A549 (cell line): ENCODE data around the gene TSPAN5. TPM values are rescaled to one million over a fixed set of nuclear protein-coding genes. Genes with fewer than 3 reads are reported as not detected.

ENCODE experiments used
- ATAC-seq, 2 experiments: fragments of 200-7000 bp in 1 of 2; fragments of >200 bp in 1 of 2; cut with Nextera tagmentation in 1 of 2; cut with Tn5 transposase in 1 of 2; 3 replicates each; pipeline versions ENCODE4 v1.8.0 to v1.9.1; 2018 to 2020; ENCODE audit warnings: mild to moderate bottlenecking in 1 of 2, moderate library complexity in 1 of 2
- CTCF ChIA-PET: fragments of 300-600 bp; sonication (Branson Sonifier 250); formaldehyde crosslinking; extraction: SDS; loops from one replicate; lab custom pipeline; 2021; ENCODE audit warnings: antibody characterized with exemption, inconsistent platforms; lab: Yijun Ruan, JAX
- POLR2A ChIA-PET: fragments of 350-600 bp; formaldehyde crosslinking; extraction: SDS; loops from one replicate; lab custom pipeline; 2021; ENCODE audit warnings: antibody characterized with exemption, inconsistent platforms; lab: Yijun Ruan, JAX
- DNase-seq, 2 experiments: peaks; one replicate each; pipeline versions ENCODE4 v3.0.0 to v3.0.0-alpha.2; 2011 to 2016; ENCODE audit warnings: low read depth in 1 of 2, low spot score in 1 of 2
- FAIRE-seq: peaks from 2 replicates; lab custom pipeline; 2011; peaks lifted over from hg19 to GRCh38; lab: Jason Lieb, UNC
- H3K27ac ChIP-seq, 2 experiments: fragments of >200 bp; sonication (Bioruptor Twin); formaldehyde crosslinking; 3 replicates each; pipeline ENCODE4 v1.5.1; 2016 to 2017
- H3K4me1 ChIP-seq: fragments of >200 bp; sonication (Bioruptor Twin); formaldehyde crosslinking; 3 replicates; pipeline ENCODE4 v1.6.1; 2016
- H3K4me2 ChIP-seq: fragments of >200 bp; sonication (Bioruptor Twin); formaldehyde crosslinking; 3 replicates; pipeline ENCODE4 v1.6.1; 2016
- H3K4me3 ChIP-seq: fragments of >200 bp; sonication (Bioruptor Twin); formaldehyde crosslinking; 3 replicates; pipeline ENCODE4 v1.5.1; 2016
- H3K9me3 ChIP-seq: fragments of >200 bp; sonication (Bioruptor Twin); formaldehyde crosslinking; 3 replicates; pipeline ENCODE4 v1.6.1; 2016
- CHD2 ChIP-seq: fragments of 150-350 bp; IDR thresholded peaks from 2 replicates; pipeline ENCODE4 v1.6.1; 2014; ENCODE audit warnings: low read length; ENCODE audit not compliant: partially characterized antibody
- CHD4 ChIP-seq: fragments of 200-600 bp; sonication (generic); IDR thresholded peaks from 2 replicates; pipeline ENCODE4 v1.6.1; 2016; ENCODE audit warnings: antibody characterized with exemption, mild to moderate bottlenecking, borderline replicate concordance
- EHMT2 ChIP-seq: fragments of 200-600 bp; sonication (generic); IDR thresholded peaks from 2 replicates; pipeline ENCODE4 v1.6.1; 2016; ENCODE audit warnings: antibody characterized with exemption, low read depth, mild to moderate bottlenecking, moderate library complexity
- ELK1 ChIP-seq: fragments of 150-350 bp; IDR thresholded peaks from 2 replicates; pipeline ENCODE4 v1.6.1; 2014; ENCODE audit warnings: low read depth, mild to moderate bottlenecking, low read length
- EP300 ChIP-seq, 2 experiments: fragments of >200 bp; sonication (Bioruptor Twin); formaldehyde crosslinking; IDR thresholded peaks; 2 replicates in 1 of 2; 3 replicates in 1 of 2; pipeline ENCODE4 v1.6.1; 2016 to 2017
- ESRRA ChIP-seq: fragments of 150-350 bp; IDR thresholded peaks from 2 replicates; pipeline ENCODE4 v1.6.1; 2014; ENCODE audit warnings: mild to moderate bottlenecking, low read length, borderline replicate concordance
- FOSL2 ChIP-seq, 2 experiments: fragments of 450-650 bp in 1 of 2; fragments of >200 bp in 1 of 2; sonication (Bioruptor Twin) in 1 of 2; formaldehyde crosslinking; IDR thresholded peaks; 2 replicates each; pipeline versions ENCODE4 v1.5.0 to v1.6.1; 2016 to 2020; ENCODE audit warnings: mild to moderate bottlenecking in 1 of 2, moderate library complexity in 1 of 2
- HEYL ChIP-seq: fragments of 250-450 bp; sonication (Bioruptor Pico); IDR thresholded peaks from 2 replicates; pipeline ENCODE4 v1.8.0; 2021; ENCODE audit warnings: mild to moderate bottlenecking, moderate library complexity
- HOXB13 ChIP-seq: fragments of 250-450 bp; sonication (Bioruptor Pico); IDR thresholded peaks from 2 replicates; pipeline ENCODE4 v1.5.0; 2020; ENCODE audit warnings: low read depth, mild to moderate bottlenecking, moderate library complexity
- HOXB5 ChIP-seq: fragments of 250-450 bp; sonication (Bioruptor Pico); IDR thresholded peaks from 2 replicates; pipeline ENCODE4 v1.5.0; 2020; ENCODE audit warnings: mild to moderate bottlenecking, moderate library complexity
- JUN ChIP-seq, 2 experiments: fragments of >200 bp; sonication (Bioruptor Twin); formaldehyde crosslinking; IDR thresholded peaks; 2 replicates in 1 of 2; 3 replicates in 1 of 2; pipeline ENCODE4 v1.6.1; 2016 to 2017
- JUNB ChIP-seq: fragments of >200 bp; sonication (Bioruptor Twin); formaldehyde crosslinking; IDR thresholded peaks from 2 replicates; pipeline ENCODE4 v1.6.1; 2016
- MAFK ChIP-seq: fragments of 450-650 bp; IDR thresholded peaks from 2 replicates; pipeline ENCODE4 v1.6.1; 2014; ENCODE audit not compliant: partially characterized antibody
- MAZ ChIP-seq: fragments of 150-350 bp; IDR thresholded peaks from 2 replicates; pipeline ENCODE4 v1.6.1; 2014; ENCODE audit warnings: antibody characterized with exemption, low read depth, low read length, borderline replicate concordance
- POLR2AphosphoS2 ChIP-seq: conservative IDR thresholded peaks from 2 replicates; pipeline ENCODE4 v1.6.1; 2012; ENCODE audit warnings: low read length, improper control_type of control experiment, inconsistent platforms
- RARB ChIP-seq: fragments of 250-450 bp; sonication (Bioruptor Pico); IDR thresholded peaks from 2 replicates; pipeline ENCODE4 v1.8.0; 2021; ENCODE audit warnings: mild to moderate bottlenecking, moderate library complexity
- RCOR1 ChIP-seq: fragments of 150-350 bp; IDR thresholded peaks from 2 replicates; pipeline ENCODE4 v1.6.1; 2014; ENCODE audit warnings: antibody characterized with exemption, low read length, low read depth
- RFX5 ChIP-seq: fragments of 450-650 bp; IDR thresholded peaks from 2 replicates; pipeline ENCODE4 v1.7.1; 2014; ENCODE audit warnings: antibody characterized with exemption, mild to moderate bottlenecking, moderate library complexity
- SMC3 ChIP-seq: fragments of >200 bp; sonication (Bioruptor Twin); formaldehyde crosslinking; IDR thresholded peaks from 3 replicates; pipeline ENCODE4 v1.6.1; 2018; ENCODE audit warnings: inconsistent platforms
- ZSCAN20 ChIP-seq: fragments of 250-450 bp; sonication (Bioruptor Pico); IDR thresholded peaks from 2 replicates; pipeline ENCODE4 v1.8.0; 2022; ENCODE audit warnings: mild to moderate bottlenecking, moderate library complexity
- WGBS: methylation state at CpG from one replicate; pipeline ENCODE4 v1.1.6; 2017; ENCODE audit errors: missing lambda C conversion rate; 5-methylcytosine and 5-hydroxymethylcytosine counted together
- polyA plus RNA-seq, 4 experiments: library from polyadenylated mRNA; depleted of rRNA in 3 of 4; stranded (reverse); fragments of >200 nt; fragmentation: RNase III in 1 of 4; extraction: RNeasy Plus Mini Kit Qiagen cat#74134 plus additional on column Dnase treatment in 1 of 4; gene quantifications; 2 replicates in 3 of 4; 3 replicates in 1 of 4; pipeline ENCODE4 v1.2.3, GENCODE V29; 2011 to 2017
- TF ChIP-seq, protein P1 (sequence below): IDR thresholded peaks from 2 replicates; pipeline ENCODE4 v1.6.1; 2012

The TSPAN5 gene
- polyA plus RNA-seq, 2 of the 4 experiments (the other 2 are of a cell fraction), result 9.5 to 12.4 TPM

DNA sequence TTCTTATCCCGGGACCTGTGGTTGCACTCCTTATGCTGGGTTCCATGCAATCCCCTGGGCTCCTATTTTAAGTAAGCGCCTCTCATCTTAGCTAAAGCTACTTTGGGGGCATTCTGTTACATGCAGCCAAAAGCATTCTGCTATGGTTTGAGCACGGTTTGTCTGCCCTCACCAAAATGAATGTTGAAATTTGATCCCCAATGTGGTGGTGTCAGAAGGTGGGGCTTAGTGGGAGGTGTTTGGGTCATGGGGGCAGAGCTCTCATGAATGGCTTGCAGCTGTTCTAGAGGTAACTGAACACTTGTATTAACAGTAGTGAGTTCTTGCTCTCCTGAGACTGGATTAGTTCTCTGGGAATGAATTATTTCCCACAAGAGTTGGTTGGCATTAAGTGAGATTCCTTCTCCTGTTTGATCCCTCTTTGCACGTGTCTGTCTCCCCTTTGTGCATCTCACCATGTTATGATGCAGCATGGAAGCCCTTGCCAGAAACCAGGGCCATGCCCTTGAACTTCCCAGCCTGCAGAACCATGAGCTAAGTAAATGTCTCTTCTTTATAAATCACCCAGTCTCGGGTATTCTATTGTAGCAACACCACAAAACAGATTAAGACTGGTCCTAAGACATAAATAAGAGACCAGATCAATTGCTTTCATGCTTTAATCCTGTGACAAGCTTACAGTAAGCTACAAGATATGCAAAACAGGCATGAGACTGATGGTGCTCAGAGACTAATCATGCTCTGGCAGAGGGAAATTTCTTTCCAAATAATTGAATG, 141.8 kb downstream of the TSPAN5 start:
- H3K4me2 ChIP-seq, result peak overlapping the region; percentile 65
- no peak for FAIRE-seq
- TF ChIP-seq JUNB (0 out of 2 replicates have a peak, but pooled peaks have one; percentile 5), SMC3 (no peak), JUN (IDR thresholded peaks at IDR 0.05) (0 out of 5 replicates have a peak, but pooled peaks of 1 of the 2 experiments have one; percentile 8)
- TF ChIP-seq, all 56 proteins: peak for 2
- peak overlapping the region; percentile 79 to 85 for H3K27ac ChIP-seq
- H3K4me3 ChIP-seq, result no peak overlapping the region
- POLR2A ChIA-PET, result interaction anchor here (0.6 kb wide), 1 partner anchor 27 kb away, joined by 4 read pairs; no protein-coding TSS in a partner anchor
- ATAC-seq, result peak in 1 of 2 experiments; percentile 21; a peak in 3 of 6 replicates
- peaks cover 44% of the 10 kb centered on the region for H3K4me1 ChIP-seq
- 66% methylated on average over 5 of the region's 5 CpGs for WGBS
- DNase-seq, result no peak
- CTCF ChIA-PET, result interaction anchor here (2.3 kb wide), 1 partner anchor 49 kb away, joined by 7 read pairs; no protein-coding TSS in a partner anchor
- H3K9me3 ChIP-seq, result no peaks in the 10 kb centered on the region

- peak; percentile 89 to 90 for ATAC-seq
- no peak overlapping the region for H3K4me3 ChIP-seq
- H3K4me2 ChIP-seq, result peak overlapping the region; percentile 65
- WGBS, result 55% methylated on average over 3 of the region's 3 CpGs
- ChIA-PET CTCF (interaction anchor here (2.3 kb wide), 1 partner anchor 48 kb away, joined by 7 read pairs; no protein-coding TSS in a partner anchor), POLR2A (no interaction called here)
- FAIRE-seq, result no peak
- TF ChIP-seq JUNB (peak; percentile 72), POLR2AphosphoS2 (no peak), EP300 (IDR thresholded peaks at IDR 0.05) (peak in 1 of 2 experiments; percentile 46; a peak in 1 of 5 replicates), FOSL2 (IDR thresholded peaks at IDR 0.05) (peak; percentile 79), FOSL2 (CRISPR knock-in tag; IDR thresholded peaks at IDR 0.05) (peak; percentile 85), JUN (IDR thresholded peaks at IDR 0.05) (0 out of 5 replicates have a peak, but pooled peaks of 1 of the 2 experiments have one; percentile 36), CHD4 (no peak)
- H3K4me1 ChIP-seq, result peaks cover 41% of the 10 kb centered on the region
- DNase-seq, result peak; percentile 26 to 53
- H3K9me3 ChIP-seq, result no peaks in the 10 kb centered on the region
- H3K27ac ChIP-seq, result peak overlapping the region; percentile 79 to 85
Measured at GRCh38 chr4:98516042-98516440, 142.4 kb downstream of the TSPAN5 start.

DNA sequence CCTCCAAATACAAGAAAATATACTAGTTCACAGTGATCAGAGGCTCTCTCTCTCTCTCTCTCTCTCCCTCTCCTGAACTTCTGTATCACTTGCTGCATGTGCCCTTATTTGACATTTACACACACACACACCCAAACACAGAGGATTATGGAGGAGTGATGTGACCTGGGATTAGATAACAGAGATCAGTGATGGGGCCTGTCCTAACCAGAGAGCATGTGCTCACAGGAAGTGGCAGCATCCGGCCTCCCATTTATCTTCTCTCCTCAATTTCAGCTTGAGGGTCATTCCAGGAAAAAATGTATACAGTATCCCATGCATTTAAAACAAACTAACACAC, 143.0 kb downstream of the TSPAN5 start:
- DNase-seq (no peak), ATAC-seq (peak; percentile 19 to 30; a peak in 3 of 6 replicates), FAIRE-seq (no peak)
- H3K9me3 ChIP-seq, result no peaks in the 10 kb centered on the region
- no peak for TF ChIP-seq EHMT2
- no peak for TF ChIP-seq MAFK
- no peak for TF ChIP-seq RARB (CRISPR knock-in tag)
- TF ChIP-seq ZSCAN20 (CRISPR knock-in tag), result no peak
- no peak for TF ChIP-seq RFX5
- no peak for TF ChIP-seq POLR2AphosphoS2
- TF ChIP-seq HOXB5 (CRISPR knock-in tag), result no peak
- no peak for TF ChIP-seq CHD4
- no peak for TF ChIP-seq RCOR1
- TF ChIP-seq, protein P1, sequence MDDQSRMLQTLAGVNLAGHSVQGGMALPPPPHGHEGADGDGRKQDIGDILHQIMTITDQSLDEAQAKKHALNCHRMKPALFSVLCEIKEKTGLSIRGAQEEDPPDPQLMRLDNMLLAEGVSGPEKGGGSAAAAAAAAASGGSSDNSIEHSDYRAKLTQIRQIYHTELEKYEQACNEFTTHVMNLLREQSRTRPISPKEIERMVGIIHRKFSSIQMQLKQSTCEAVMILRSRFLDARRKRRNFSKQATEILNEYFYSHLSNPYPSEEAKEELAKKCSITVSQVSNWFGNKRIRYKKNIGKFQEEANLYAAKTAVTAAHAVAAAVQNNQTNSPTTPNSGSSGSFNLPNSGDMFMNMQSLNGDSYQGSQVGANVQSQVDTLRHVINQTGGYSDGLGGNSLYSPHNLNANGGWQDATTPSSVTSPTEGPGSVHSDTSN, result no peak
- no peak overlapping the region for H3K4me3 ChIP-seq
- peak overlapping the region; percentile 79 to 85 for H3K27ac ChIP-seq
- POLR2A ChIA-PET, result no interaction called here
- CTCF ChIA-PET, result interaction anchor here (0.9 to 2.3 kb wide), 2 partner anchors 48 to 212 kb away, joined by 3 to 7 read pairs; no protein-coding TSS in a partner anchor
- H3K4me2 ChIP-seq, result peak overlapping the region; percentile 65
- 79% methylated on average over 1 of the region's 1 CpG for WGBS
- H3K4me1 ChIP-seq, result peaks cover 41% of the 10 kb centered on the region

GRCh38 chr4:98514741-98515469, 143.5 kb downstream of the TSPAN5 start:
- no peak for FAIRE-seq
- Histone ChIP-seq H3K4me3 (no peak overlapping the region), H3K4me2 (peak overlapping the region; percentile 65; the same call in 1 of the 3 replicates), H3K27ac (peak overlapping the region; percentile 79 to 85), H3K9me3 (no peaks in the 10 kb centered on the region), H3K4me1 (peaks cover 41% of the 10 kb centered on the region)
- DNase-seq, result no peak
- no peak for ATAC-seq
- ChIA-PET POLR2A (no interaction called here), CTCF (interaction anchor here (0.9 to 2.3 kb wide), 2 partner anchors 47 to 212 kb away, joined by 3 to 7 read pairs; no protein-coding TSS in a partner anchor)
- 92% methylated on average over 4 of the region's 4 CpGs for WGBS
- no peak for TF ChIP-seq MAFK
- no peak for TF ChIP-seq HOXB13 (CRISPR knock-in tag)
- no peak for TF ChIP-seq CHD4
- TF ChIP-seq HEYL (CRISPR knock-in tag), result no peak
- no peak for TF ChIP-seq ESRRA
- TF ChIP-seq EP300 (IDR thresholded peaks at IDR 0.05), result no peak
- no peak for TF ChIP-seq CHD2
- TF ChIP-seq MAZ, result no peak
- TF ChIP-seq POLR2AphosphoS2, result no peak
- TF ChIP-seq ELK1, result no peak
